Activated CD8-positive, alpha-beta memory T cell treated with anti-CD3 and anti-CD28 coated beads for 1 hour (primary cell): ENCODE results near the gene CD99L2.

Experiments used
- DNase-seq, 2 donors: peaks; one replicate each; pipeline ENCODE4 v3.0.0-alpha.2; 2020; ENCODE audit warnings: low read depth in 1 of 2; ENCODE audit errors: extremely low read depth in 1 of 2

Gene CD99L2

GRCh38 chrX:150898343-150899190 lies at the start of gene CD99L2:
Gene CD99L2 (minus strand): TSS chrX:150898668. CDS start chrX:150898588, 80 bp downstream.
- peak; percentile 63 to 88 for DNase-seq

- DNase-seq, result no peak
Observed at GRCh38 chrX:150944233-150944632, 45.8 kb upstream of the CD99L2 start.

DNA sequence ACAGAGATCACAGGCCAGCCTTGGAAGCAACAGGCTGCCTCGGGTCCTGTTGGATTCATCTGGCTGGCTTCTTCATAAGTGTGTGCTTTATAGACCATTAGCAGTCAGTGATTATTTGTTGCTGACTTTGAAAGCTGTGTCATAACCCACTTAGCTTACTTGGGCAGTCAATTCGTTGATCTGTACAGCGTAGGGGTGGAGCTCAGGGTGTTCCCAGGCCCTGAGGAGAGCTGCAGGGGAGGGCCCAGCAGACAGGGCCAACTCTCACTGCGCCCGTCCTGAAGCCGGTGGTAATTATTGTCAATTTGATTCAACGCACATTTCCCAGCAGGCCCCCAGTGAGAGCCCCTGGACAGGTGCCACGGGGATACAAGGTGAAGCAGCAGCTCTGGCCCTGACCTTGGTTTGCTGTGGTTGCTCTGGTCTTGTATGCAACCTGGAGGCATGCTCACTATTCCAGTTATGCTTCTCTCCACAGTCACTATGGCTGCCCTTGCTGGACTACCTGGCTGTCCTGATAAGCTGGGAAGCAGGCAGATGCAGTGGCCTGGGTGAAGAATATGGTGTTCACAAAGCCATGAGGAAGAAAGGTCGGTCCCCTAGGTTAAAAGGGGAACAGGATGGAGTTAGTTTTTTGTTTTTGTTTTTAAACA lies 44.6 kb upstream of the CD99L2 start:
- DNase-seq, result no peak

- no peak for DNase-seq
Observed at GRCh38 chrX:150941580-150941979, 43.1 kb upstream of the CD99L2 start.

GRCh38 chrX:150940844-150941495 lies 42.5 kb upstream of the CD99L2 start:
- no peak for DNase-seq

- no peak for DNase-seq
Observed at GRCh38 chrX:150936556-150936955, 38.1 kb upstream of the CD99L2 start.

- DNase-seq, result no peak
Observed at GRCh38 chrX:150935467-150935866, 37.0 kb upstream of the CD99L2 start.

DNA sequence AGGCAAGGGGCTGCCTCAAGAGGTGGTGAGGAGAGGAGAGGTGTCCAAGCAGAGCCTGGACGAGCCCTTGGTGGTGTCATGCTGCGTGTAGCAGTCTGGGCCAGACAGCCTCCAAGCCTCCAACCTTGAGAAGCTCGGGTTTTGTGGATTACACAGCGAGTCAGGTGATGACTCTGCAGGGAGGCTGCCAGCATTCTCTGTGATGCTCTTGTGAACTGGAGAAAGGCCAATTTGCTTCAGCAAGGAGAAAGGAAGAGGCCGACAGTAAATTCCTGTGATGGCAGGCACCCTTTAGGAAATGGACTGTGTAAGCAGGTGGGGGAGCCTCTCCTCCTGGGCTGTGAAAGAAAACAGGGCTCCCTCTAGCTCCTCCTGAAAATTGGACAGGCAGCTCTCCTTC lies 36.0 kb upstream of the CD99L2 start:
- no peak for DNase-seq

DNA sequence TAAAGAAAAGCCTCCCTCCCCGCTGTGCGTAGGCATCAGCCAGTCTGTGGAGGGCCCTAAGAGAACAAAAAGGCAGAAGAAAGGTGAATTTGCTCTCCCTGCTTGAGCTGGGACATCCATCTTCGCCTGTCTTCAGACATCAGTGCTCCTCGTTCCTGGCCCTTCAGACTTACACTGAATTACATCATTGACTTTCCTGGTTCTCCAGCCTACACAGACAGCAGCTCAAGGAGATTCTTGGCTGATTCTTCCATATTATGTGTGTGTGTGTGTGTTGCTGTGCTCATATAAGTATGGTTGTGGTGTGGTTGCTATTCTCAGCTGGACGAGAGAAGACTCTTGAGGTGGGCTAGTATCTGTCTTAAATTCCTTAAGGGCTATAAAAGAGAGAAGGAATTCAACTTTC lies 35.5 kb upstream of the CD99L2 start:
- DNase-seq, result no peak

DNA sequence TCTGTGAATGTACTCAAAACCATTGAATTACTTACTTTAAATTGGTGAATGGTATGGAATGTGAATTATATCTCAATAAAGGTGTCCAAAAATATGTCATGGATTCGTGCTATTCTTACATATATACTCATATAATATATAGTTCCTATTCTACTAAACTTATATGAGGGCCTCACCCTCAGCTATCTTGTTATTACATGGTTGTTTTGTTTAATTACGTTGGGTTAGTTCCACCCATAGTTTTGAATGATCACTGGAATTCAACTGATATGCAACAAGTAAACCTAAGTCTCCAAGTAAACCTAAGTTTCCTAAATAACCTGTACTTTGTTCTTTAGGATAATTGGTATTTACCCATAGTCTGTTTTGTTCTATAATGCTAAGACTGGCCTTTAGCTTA lies 30.6 kb upstream of the CD99L2 start:
- DNase-seq, result no peak

GRCh38 chrX:150926791-150927190 lies 28.3 kb upstream of the CD99L2 start:
- DNase-seq, result no peak

DNA sequence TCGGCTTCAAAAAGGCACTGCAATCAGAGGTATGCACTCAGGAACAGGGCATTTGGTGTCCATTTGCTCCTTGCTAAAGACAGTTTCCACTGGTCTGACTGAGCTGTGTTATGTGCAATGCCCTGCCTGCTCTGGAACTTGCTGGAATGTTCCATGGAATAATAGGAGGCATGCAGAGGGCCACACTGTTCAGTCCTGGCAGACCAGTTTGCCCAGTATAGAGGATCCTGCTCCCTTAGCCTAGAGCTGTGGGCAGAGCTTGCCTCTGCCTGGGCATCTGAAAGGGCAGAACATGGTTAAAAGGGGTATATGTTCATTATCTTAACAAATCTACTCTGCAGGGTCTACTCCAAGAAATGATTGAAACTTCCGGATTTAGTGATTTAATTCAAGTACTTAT lies 27.8 kb upstream of the CD99L2 start:
- DNase-seq, result no peak

DNA sequence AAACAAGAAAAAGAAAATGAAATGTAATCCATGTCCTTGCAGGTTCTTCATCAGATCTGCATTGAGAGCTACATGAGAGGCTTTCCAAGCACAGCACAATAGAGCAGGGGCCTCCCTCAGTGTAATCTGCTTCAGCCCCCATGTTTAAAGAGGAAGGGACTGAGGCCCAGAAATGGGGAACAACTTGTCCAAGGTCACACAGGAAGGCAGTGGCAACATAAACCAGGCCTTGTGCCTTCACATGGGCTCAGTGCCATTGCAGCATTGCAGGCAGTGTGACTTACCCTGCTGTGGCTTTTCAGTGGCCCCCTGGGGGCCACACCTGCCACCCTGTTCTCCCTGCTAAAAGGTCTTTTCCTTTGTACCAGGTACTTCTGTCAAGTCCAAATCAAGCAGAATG lies 20.9 kb upstream of the CD99L2 start:
- DNase-seq, result no peak

DNA sequence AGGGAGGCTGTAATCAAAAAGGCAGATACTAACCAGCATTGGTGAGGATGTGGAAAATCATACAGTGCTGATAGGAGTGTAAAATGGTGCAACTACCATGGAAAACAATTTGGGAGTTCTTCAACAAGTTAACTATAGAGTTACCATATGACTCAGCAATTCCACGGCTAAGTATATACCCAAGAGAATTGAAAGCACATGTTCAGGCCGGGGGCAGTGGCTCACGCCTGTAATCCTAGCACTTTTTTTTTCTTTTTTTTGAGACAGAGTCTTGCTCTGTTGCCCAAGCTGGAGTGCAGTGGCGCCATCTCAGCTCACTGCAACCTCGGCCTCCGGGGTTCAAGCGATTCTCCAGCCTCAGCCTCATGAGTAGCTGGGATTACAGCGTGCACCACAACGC lies 15.0 kb upstream of the CD99L2 start:
- DNase-seq, result no peak

DNA sequence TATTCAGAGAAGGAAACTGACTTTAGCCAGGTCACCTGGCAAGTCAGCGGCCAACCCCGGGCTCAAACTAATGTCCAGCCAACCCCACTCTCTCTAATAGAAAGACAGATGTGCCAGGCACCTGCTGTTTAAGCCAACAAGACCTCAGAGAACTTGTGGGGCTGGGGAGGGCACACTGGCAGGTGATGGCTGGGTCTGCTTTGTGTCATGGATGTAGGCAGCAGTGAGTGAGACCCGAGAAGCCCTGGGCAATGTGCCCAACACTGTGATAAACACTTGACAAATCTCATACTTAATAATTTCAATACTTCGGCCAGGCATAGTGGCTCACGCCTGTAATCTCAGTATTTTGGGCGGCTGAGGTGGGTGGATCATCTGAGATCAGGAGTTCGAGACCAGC lies 9.0 kb upstream of the CD99L2 start:
- no peak for DNase-seq

DNA sequence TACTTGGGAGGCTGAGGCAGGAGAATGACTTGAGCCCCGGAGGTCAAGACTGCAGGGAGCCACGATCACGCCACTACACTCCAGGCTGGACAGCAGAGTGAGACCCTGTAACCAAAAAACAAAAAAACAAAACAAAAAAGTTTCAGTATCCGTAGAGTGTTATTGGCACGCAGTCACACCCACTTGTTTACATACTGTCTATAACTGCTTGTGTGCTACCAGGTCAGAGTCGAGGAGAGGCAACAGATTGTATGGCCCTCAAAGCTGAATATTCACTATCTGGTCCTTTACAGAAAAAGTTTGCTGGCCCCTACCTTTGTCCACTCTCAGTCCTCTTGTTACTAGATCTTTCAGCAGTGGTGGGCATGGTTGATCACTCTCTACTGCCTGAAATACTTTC lies 8.2 kb upstream of the CD99L2 start:
- no peak for DNase-seq

DNA sequence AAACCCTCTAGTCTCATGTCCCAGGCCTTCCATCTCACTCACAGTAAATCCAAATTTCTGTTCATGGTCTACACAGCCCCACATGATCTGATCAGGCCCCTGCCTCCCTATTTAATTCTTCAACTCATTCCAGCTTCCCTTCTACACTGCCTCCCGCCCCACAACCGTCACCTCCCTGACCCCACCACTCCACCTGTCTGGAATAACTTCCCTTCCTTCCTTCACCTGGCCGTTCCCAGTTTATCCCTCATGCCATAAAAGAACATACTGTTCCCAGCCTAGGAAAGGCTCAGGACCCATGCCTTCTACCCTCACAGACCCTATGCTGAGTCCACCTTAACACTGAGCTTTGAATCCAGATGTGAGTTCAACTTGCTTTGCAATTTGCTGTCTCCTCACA lies 6.8 kb upstream of the CD99L2 start:
- DNase-seq, result no peak

DNA sequence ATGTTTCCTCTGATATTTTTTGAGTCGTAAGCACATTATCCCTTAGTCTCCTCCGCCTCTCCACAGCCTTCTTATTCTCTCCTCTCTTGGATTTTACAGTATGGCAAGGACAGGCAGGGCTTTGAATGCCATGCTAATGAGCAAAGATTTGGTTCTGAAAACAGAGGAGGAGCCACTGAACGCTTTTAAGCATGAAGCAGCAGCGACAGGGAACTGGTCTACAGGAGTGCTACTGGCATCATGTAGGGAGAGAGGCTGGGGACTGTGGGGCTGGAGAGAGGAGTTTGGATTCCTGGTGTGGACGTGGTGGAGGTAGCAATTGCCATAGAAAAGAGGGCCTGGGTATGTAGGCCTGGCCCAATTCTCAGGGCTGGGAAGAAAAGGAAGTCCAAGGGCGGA lies 4.6 kb upstream of the CD99L2 start:
- no peak for DNase-seq

GRCh38 chrX:150902434-150903109 lies 4.1 kb upstream of the CD99L2 start:
- no peak for DNase-seq

DNA sequence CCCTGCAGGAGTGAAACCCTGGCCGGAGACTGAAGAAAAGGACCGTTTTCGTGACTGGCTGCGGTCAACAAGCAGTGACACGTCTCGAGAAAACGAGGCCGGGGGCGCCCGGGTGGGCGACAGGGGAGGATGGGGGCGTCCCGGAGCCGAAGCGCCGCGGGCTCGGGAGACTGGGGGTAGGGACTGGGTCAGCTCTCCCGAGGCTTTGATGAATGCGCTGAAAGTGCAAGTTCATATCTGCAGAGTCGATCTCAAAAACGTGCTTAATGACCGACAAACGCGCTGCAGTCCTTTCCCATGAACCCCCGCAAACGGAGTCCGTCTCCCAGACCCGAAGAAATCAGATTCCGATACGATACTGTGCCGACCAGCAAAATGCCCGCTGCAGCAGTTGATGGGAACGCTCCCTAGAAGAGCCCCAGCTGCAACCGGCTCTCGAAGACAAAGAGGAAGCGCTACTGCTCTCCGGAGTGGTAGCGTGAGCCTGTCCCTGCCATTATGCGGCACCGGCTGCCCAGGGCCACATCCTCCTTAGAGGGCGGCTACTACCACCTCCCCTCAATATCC lies 806 bp upstream of the CD99L2 start:
- peak in 1 of 2 donors; percentile 0 for DNase-seq
